Rectal smooth muscle tissue (tissue), 1 donor: ENCODE data around the gene KLK6.

Experiments used
- H3K27ac ChIP-seq: one replicate; pipeline ENCODE4 v1.7.0; 2013; ENCODE audit warnings: low read depth, low read length, inconsistent platforms
- H3K27me3 ChIP-seq: one replicate; pipeline ENCODE4 v1.7.0; 2013; ENCODE audit warnings: low read length; ENCODE audit not compliant: control insufficient read depth, insufficient read depth
- H3K36me3 ChIP-seq: one replicate; pipeline ENCODE4 v1.7.0; 2013; ENCODE audit warnings: low read length; ENCODE audit not compliant: control insufficient read depth, insufficient read depth
- H3K4me1 ChIP-seq: one replicate; pipeline ENCODE4 v1.7.0; 2013; ENCODE audit warnings: low read length; ENCODE audit not compliant: control insufficient read depth, insufficient read depth
- H3K4me3 ChIP-seq: one replicate; pipeline ENCODE4 v1.7.0; 2013; ENCODE audit warnings: low read length
- H3K9ac ChIP-seq: one replicate; pipeline ENCODE4 v1.7.0; 2013; ENCODE audit warnings: low read length

The KLK6 gene

GRCh38 chr19:50967929-50968715, 1.3 kb downstream of the KLK6 start:
- Histone ChIP-seq H3K4me3 (no peak overlapping the region), H3K4me1 (no peaks in the 10 kb centered on the region), H3K9ac (no peak overlapping the region), H3K27ac (no peak overlapping the region), H3K27me3 (no peaks in the 10 kb centered on the region), H3K36me3 (no peaks in the 10 kb centered on the region)

DNA sequence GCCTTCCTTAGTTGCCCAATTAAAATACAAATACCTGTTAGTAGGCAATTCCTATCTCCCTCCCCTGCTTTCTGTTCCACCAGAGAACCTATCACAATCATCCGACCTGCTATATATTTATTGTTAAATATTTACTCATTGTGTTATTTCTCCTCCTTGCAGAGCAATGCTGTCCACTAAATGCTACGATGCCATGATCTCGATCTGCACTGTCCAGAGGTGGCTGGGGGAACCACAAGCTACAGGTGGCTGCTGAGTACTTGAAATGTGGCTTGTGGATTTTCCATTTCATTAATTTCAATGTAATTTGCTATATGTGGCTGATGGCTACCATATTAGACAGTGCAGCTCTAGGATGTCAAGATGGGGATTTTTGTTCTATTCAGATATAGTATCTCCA, 5.1 kb downstream of the KLK6 start:
- Histone ChIP-seq H3K4me1 (no peaks in the 10 kb centered on the region), H3K4me3 (no peak overlapping the region), H3K36me3 (no peaks in the 10 kb centered on the region), H3K9ac (no peak overlapping the region), H3K27me3 (no peaks in the 10 kb centered on the region), H3K27ac (no peak overlapping the region)

DNA sequence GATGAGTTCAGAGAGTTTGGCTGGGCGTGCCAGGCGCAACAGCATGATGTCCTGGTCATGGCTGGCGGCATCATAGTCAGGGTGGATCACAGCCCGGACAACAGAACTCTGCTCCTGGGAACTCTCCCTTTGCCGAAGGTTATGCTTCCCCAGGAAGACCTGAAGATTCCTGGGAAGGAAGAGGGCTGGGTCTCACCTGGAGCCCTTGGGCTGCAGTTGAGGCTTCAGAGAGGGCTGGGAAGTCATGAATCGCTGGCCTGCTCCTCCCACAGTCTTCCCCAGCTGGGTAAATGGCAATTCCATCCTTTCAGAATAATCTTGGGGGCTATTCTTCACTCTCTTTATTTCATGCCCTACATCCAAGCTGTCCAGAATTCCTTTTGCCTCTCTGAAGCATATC, 6.0 kb downstream of the KLK6 start:
- no peak overlapping the region for H3K4me3 ChIP-seq
- no peaks in the 10 kb centered on the region for H3K36me3 ChIP-seq
- no peaks in the 10 kb centered on the region for H3K27me3 ChIP-seq
- H3K4me1 ChIP-seq = no peaks in the 10 kb centered on the region
- no peak overlapping the region for H3K27ac ChIP-seq
- no peak overlapping the region for H3K9ac ChIP-seq

- no peak overlapping the region for H3K27ac ChIP-seq
- no peak overlapping the region for H3K9ac ChIP-seq
- no peaks in the 10 kb centered on the region for H3K4me1 ChIP-seq
- H3K27me3 ChIP-seq = no peaks in the 10 kb centered on the region
- no peak overlapping the region for H3K4me3 ChIP-seq
- no peaks in the 10 kb centered on the region for H3K36me3 ChIP-seq
Observed at GRCh38 chr19:50962245-50962644, 7.1 kb downstream of the KLK6 start.

- Histone ChIP-seq H3K4me3 (no peak overlapping the region), H3K27ac (no peak overlapping the region), H3K27me3 (no peaks in the 10 kb centered on the region)
Observed at GRCh38 chr19:50959731-50960500, 9.5 kb downstream of the KLK6 start.

DNA sequence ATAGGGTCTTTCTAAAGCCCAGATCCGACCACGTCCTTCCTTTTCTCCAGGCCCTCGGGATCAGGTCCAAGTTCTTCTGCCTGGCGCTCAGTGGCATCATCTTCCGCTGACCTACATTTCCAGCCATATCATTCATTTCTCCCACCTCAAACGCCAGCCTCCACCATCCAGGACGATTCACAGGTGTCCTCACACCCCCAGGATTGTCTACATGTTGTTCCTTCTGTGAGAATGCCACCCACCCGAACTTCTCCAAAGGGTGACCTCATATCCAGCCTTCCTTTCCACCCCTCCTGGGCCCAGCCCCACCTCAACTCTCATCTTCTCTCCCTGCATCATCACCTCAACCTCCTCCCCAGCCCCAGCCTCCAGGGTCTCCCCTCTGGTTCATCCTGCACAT, 11.8 kb downstream of the KLK6 start:
- H3K9ac ChIP-seq = no peak overlapping the region
- no peaks in the 10 kb centered on the region for H3K27me3 ChIP-seq
- no peak overlapping the region for H3K4me3 ChIP-seq
- H3K27ac ChIP-seq = no peak overlapping the region
- no peaks in the 10 kb centered on the region for H3K4me1 ChIP-seq
- H3K36me3 ChIP-seq = no peaks in the 10 kb centered on the region

More at GRCh38 chr19:50959731-50960500, 9.5 kb downstream of the KLK6 start:
- H3K4me1 ChIP-seq = no peaks in the 10 kb centered on the region
- no peak overlapping the region for H3K9ac ChIP-seq
- H3K36me3 ChIP-seq = no peaks in the 10 kb centered on the region

DNA sequence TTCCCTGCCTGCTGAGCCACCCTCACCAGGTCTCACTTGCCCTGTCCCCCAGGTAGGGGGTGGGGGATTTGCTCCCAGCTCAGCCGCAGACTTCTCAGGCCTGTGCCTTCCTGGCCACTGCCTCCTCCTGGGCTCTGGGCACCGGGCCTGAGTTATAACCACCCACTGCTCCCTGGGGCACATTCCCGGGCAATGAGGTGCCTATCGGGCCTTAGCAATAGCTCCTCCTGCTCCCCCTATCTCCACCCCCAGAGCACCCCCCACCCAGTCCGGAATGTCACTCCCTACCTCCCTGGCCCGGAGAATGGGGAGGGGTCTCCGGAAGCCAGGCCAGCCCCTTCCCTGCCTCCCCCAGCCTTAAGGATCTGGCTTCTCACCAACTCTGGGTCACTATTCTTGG, 16.5 kb downstream of the KLK6 start, which contains the start of gene KLK5:
Gene KLK5, minus strand, starts transcription at position 129 of the 400 bp plus-strand sequence. CDS start 381 bp downstream, outside the sequence.
- Histone ChIP-seq H3K4me3 (no peak within 1 kb of the TSS), H3K9ac (no peak within 1 kb of the TSS), H3K27ac (no peak within 1 kb of the TSS), H3K36me3 (no peaks in the 10 kb centered on the region), H3K4me1 (no peaks in the 10 kb centered on the region), H3K27me3 (peaks cover 3% of the 10 kb centered on the region)

DNA sequence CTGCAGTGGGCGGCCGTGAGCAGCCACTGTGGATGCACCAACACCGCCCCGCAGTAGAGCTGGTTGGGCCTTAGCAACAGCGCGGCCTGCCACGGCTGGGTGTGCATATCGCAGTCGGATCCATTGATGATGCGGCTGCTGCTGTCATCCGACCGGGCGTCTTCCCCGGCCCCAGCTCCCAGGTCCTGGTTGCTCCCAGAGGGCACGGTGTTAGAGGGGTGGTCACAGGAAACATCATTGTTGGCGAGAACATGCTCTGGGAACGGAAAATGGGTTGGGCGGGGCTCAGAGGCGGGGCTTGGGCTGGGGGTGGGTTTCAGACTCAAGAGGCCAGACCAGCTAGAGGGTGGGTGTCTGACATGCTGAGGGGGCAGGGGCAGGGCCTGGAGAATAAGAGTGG, 19.5 kb downstream of the KLK6 start:
- no peaks in the 10 kb centered on the region for H3K36me3 ChIP-seq
- H3K4me3 ChIP-seq = no peak overlapping the region
- no peak overlapping the region for H3K9ac ChIP-seq
- no peaks in the 10 kb centered on the region for H3K4me1 ChIP-seq
- H3K27ac ChIP-seq = no peak overlapping the region
- H3K27me3 ChIP-seq = peaks cover 3% of the 10 kb centered on the region

DNA sequence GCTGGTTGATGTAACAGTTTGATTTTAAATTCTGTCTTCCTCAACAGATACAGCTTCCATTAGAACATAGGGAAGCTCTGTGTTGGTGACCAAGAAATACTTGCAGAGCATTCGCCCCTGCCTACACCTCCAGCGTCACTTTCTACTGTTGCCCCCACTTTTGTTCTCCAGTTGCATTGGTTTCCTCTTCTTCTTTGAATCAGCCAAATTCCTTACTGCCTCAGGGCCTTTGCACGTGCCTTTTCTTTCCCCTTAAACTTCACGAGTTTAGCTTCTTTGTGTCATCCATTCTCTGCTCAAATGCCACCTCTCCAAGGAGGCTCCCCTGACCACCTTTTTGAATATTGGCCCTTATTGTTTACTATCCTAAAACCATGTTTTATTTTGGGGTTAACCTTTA, 22.3 kb downstream of the KLK6 start:
- Histone ChIP-seq H3K4me1 (no peaks in the 10 kb centered on the region), H3K36me3 (no peaks in the 10 kb centered on the region), H3K27ac (no peak overlapping the region), H3K4me3 (no peak overlapping the region), H3K9ac (no peak overlapping the region), H3K27me3 (peaks cover 3% of the 10 kb centered on the region)

GRCh38 chr19:50944795-50945194, 24.6 kb downstream of the KLK6 start:
- Histone ChIP-seq H3K36me3 (no peaks in the 10 kb centered on the region), H3K27me3 (no peaks in the 10 kb centered on the region), H3K9ac (no peak overlapping the region), H3K4me1 (no peaks in the 10 kb centered on the region), H3K27ac (no peak overlapping the region), H3K4me3 (no peak overlapping the region)

DNA sequence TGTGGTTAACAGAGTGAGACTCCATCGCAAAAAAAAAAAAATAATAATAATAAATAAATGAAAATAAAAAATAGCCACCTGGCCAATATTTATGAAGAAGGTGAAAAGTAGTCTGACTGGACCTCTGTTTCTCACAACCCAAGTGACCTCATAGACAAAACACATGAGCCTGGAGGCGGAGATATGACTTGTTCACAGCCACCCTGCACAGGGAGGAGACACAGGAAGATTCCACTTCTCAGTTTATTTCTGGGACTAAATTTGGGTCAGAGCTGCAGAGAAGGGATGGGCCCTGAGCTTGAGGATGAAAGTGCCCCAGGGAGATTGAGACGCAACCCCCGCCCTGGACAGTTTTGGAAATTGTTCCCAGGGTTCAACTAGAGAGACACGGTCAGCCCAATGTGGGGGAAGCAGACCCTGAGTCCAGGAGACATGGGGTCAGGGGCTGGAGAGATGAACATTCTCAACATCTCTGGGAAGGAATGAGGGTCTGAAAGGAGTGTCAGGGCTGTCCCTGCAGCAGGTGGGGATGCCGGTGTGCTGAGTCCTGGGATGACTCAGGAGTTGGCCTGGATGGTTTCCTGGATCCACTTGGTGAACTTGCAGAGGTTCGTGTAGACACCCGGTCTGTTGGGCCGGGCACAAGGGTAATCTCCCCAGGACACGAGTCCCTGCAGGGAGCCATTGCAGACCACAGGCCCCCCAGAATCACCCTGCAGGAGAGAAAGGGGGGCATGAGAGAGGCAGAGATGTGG, 26.1 kb downstream of the KLK6 start:
- H3K27me3 ChIP-seq = no peaks in the 10 kb centered on the region
- no peak overlapping the region for H3K4me3 ChIP-seq
- no peaks in the 10 kb centered on the region for H3K36me3 ChIP-seq
- no peaks in the 10 kb centered on the region for H3K4me1 ChIP-seq
- H3K9ac ChIP-seq = no peak overlapping the region
- no peak overlapping the region for H3K27ac ChIP-seq

- H3K27me3 ChIP-seq = no peaks in the 10 kb centered on the region
- no peak overlapping the region for H3K9ac ChIP-seq
- H3K36me3 ChIP-seq = no peaks in the 10 kb centered on the region
- no peaks in the 10 kb centered on the region for H3K4me1 ChIP-seq
- no peak overlapping the region for H3K27ac ChIP-seq
- no peak overlapping the region for H3K4me3 ChIP-seq
Observed at GRCh38 chr19:50939596-50939995, 29.8 kb downstream of the KLK6 start.
